Adrenal gland (tissue), 12 donors: ENCODE data around the gene CPVL. TPM values are rescaled to one million over a fixed set of nuclear protein-coding genes. Genes with fewer than 3 reads are reported as not detected.
A peak's percentile ranks its signal among the peaks of the same experiment; 100 is the strongest.

Source experiments
- DNase-seq, 7 donors: peaks; one replicate each; pipeline ENCODE4 v3.0.0-alpha.2; 2019 to 2020
- H3K27ac ChIP-seq, 5 donors: fragments of 200-600 bp; sonication (generic) in 4 of 5; 1 replicate in 3 of 5; 2 replicates in 2 of 5; pipeline versions ENCODE4 v1.5.1 to v1.8.0; 2016 to 2020; ENCODE audit warnings: mild to moderate bottlenecking in 1 of 5
- H3K27me3 ChIP-seq: fragments of 200-600 bp; 2 replicates; pipeline ENCODE4 v1.8.0; 2021
- H3K36me3 ChIP-seq, 2 donors: fragments of 200-600 bp; replicated peaks in 1 of 2; 1 replicate in 1 of 2; 2 replicates in 1 of 2; pipeline versions ENCODE4 v1.5.1 to v1.8.0; 2018 to 2022
- H3K4me1 ChIP-seq, 2 donors: fragments of 200-600 bp; replicated peaks in 1 of 2; 1 replicate in 1 of 2; 2 replicates in 1 of 2; pipeline versions ENCODE4 v1.5.1 to v1.8.0; 2018 to 2021
- H3K4me3 ChIP-seq, 4 donors: fragments of 200-600 bp; sonication (generic) in 3 of 4; one replicate each; pipeline ENCODE4 v1.5.1; 2016 to 2018
- H3K9me3 ChIP-seq, 3 donors: fragments of 200-600 bp; sonication (generic) in 1 of 3; replicated peaks in 1 of 3; 1 replicate in 2 of 3; 2 replicates in 1 of 3; pipeline versions ENCODE4 v1.5.1 to v1.8.0; 2016 to 2021
- CTCF ChIP-seq, 6 experiments: fragments of 450-650 bp in 4 of 6; fragments of 200-600 bp in 2 of 6; sonication (generic) in 1 of 6; IDR thresholded peaks; 1 replicate in 5 of 6; 2 replicates in 1 of 6; pipeline versions ENCODE4 v1.5.1 to v1.8.0; 2016 to 2021; ENCODE audit warnings: antibody characterized with exemption in 6 of 6, mild to moderate bottlenecking in 2 of 6, moderate library complexity in 1 of 6
- POLR2A ChIP-seq, 2 donors: fragments of 450-650 bp; IDR thresholded peaks; one replicate each; pipeline ENCODE4 v1.6.1; 2017; ENCODE audit warnings: antibody characterized with exemption in 2 of 2, mild to moderate bottlenecking in 2 of 2, moderate library complexity in 1 of 2
- WGBS, 4 donors: extraction: QIAGEN DNeasy Blood & Tissue Kit in 2 of 4; methylation state at CpG; one replicate each; pipeline versions ENCODE4 v1.1.5 to v1.1.7; 2013 to 2017; 5-methylcytosine and 5-hydroxymethylcytosine counted together
- intact Hi-C, 2 donors: fragments of 100-400 bp; cut with DNase I; formaldehyde crosslinking; loops; one replicate each; pipeline versions ENCODE4 v1.14.1 to v1.15.0; 2022 to 2023
- polyA plus RNA-seq, 3 donors: library from polyadenylated mRNA; stranded (reverse); fragments of 200-250 nt in 2 of 3; fragments of 350-450 nt in 1 of 3; fragmentation: Illumina TruSeq in 1 of 3; extraction: RNeasy Lipid Tissue Mini Kit (QIAGEN cat#74804) in 1 of 3; gene quantifications; one replicate each; pipeline ENCODE4 v1.2.3, GENCODE V29; 2013 to 2014
- total RNA-seq, 9 donors: library from RNA; depleted of rRNA in 4 of 9; stranded (reverse); fragments of >200 nt in 4 of 9; fragments of 120-200 nt in 1 of 9; fragmentation: NEBNext Ultra II Directional in 1 of 9; extraction: Animal tissue kit (Norgen Biotek cat#: 25700) in 1 of 9; gene quantifications; one replicate each; pipeline versions ENCODE4 v1.1.0 to v1.2.4, GENCODE V29; 2013 to 2023
- donor health status: healthy with polysubstance abuse.
- donor health status: Bipolar disorder and iron deficiency.
- donor health status: DM: yes; HTN: yes; CAD: no.
- donor health status: DM: no; HTN: no; CAD: no.
- donor health status: DM: no; HTN: no; CAD: no.
- donor health status: DM: yes; HTN: yes; CAD: no.

The CPVL gene
- total and polyA plus RNA-seq, 12 donors = 3.2 to 61.7 (median 32.7) TPM

DNA sequence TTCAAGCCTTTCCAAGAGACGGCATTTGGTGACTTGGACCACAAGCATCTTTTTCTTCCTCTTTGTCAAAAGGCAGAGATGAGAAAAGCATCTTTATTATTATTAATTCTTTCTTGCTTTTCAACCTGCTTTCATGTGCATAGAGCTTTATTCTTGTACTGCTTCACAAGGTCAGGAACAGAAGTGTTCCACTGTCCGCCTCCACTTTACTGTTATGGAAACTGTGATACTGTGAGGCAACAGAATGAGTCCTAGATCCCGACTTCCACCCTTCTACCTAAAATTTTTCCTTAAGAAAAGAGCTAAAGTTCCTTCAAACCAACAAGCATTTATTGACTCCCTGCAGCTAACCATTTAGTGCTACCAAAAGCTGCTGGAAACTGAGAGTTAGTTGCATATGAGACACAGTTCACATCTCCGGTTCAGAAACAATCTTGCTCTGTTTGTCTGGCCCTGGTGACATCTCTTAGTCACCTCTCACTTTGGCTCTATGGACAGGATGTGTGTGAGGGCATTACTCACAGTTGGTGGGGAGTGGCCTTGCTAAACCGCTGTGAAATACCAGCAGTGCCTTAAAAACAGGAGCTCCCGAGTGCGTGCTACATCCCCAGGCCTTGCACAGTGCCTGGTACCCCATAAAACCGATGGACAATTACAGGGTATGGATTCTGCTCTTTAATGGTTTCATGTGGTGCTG lies 111.1 kb downstream of the CPVL start:
- peaks cover 0 to 20% of the 10 kb centered on the region in 2 donors for H3K4me1 ChIP-seq
- H3K36me3 ChIP-seq = no peaks in the 10 kb centered on the region
- H3K9me3 ChIP-seq = no peaks in the 10 kb centered on the region
- peak in 5 of 7 donors; percentile 27 to 52 (median 36) for DNase-seq
- WGBS, 4 donors = 59 to 68% (median 66%) methylated on average over 8 of the region's 8 CpGs
- no peak overlapping the region for H3K4me3 ChIP-seq
- H3K27ac ChIP-seq = peak overlapping the region in 1 of 5 donors; percentile 13
- TF ChIP-seq POLR2A (IDR thresholded peaks at IDR 0.05) (no peak), CTCF (IDR thresholded peaks at IDR 0.05) (no peak)
- intact Hi-C loops = no loop called here
- no peaks in the 10 kb centered on the region for H3K27me3 ChIP-seq

- no peaks in the 10 kb centered on the region for H3K9me3 ChIP-seq
- peaks cover 0 to 4% of the 10 kb centered on the region in 2 donors for H3K4me1 ChIP-seq
- H3K36me3 ChIP-seq = no peaks in the 10 kb centered on the region
- DNase-seq = peak in 1 of 7 donors; percentile 19
- H3K4me3 ChIP-seq = no peak overlapping the region
- intact Hi-C loops = no loop called here
- no peaks in the 10 kb centered on the region for H3K27me3 ChIP-seq
- no peak for TF ChIP-seq CTCF (IDR thresholded peaks at IDR 0.05)
- TF ChIP-seq POLR2A (IDR thresholded peaks at IDR 0.05) = no peak
- 62 to 75% (median 68%) methylated on average over 2 of the region's 2 CpGs for WGBS, 4 donors
- H3K27ac ChIP-seq = peak overlapping the region in 1 of 5 donors; percentile 50
Observed at GRCh38 chr7:29033584-29033983, 112.8 kb downstream of the CPVL start.

- Histone ChIP-seq H3K9me3 (no peaks in the 10 kb centered on the region), H3K4me1 (no peaks in the 10 kb centered on the region), H3K27me3 (no peaks in the 10 kb centered on the region), H3K27ac (no peak overlapping the region), H3K4me3 (no peak overlapping the region), H3K36me3 (no peaks in the 10 kb centered on the region)
- 80 to 86% (median 82%) methylated on average over 4 of the region's 4 CpGs for WGBS, 4 donors
- DNase-seq = no peak
- intact Hi-C loops = no loop called here
- TF ChIP-seq POLR2A (IDR thresholded peaks at IDR 0.05) = no peak
- no peak for TF ChIP-seq CTCF (IDR thresholded peaks at IDR 0.05)
Observed at GRCh38 chr7:29032146-29032545, 114.2 kb downstream of the CPVL start.

- 82 to 84% (median 82%) methylated on average over 3 of the region's 3 CpGs for WGBS, 4 donors
- intact Hi-C loops = no loop called here
Observed at GRCh38 chr7:29030781-29031275, 115.5 kb downstream of the CPVL start.

More at GRCh38 chr7:29030781-29031275, 115.5 kb downstream of the CPVL start:
- TF ChIP-seq POLR2A (IDR thresholded peaks at IDR 0.05) = no peak
- no peak for TF ChIP-seq CTCF (IDR thresholded peaks at IDR 0.05)
- H3K4me1 ChIP-seq = no peaks in the 10 kb centered on the region
- no peak overlapping the region for H3K4me3 ChIP-seq
- no peak for DNase-seq
- no peaks in the 10 kb centered on the region for H3K36me3 ChIP-seq
- no peaks in the 10 kb centered on the region for H3K27me3 ChIP-seq
- no peaks in the 10 kb centered on the region for H3K9me3 ChIP-seq
- no peak overlapping the region for H3K27ac ChIP-seq
